Measurements from ENCODE around the gene RDH16. TPM values are rescaled to one million over a fixed set of nuclear protein-coding genes. Genes with fewer than 3 reads are reported as not detected.

Gene RDH16
- 0.03 TPM for polyA plus RNA-seq (2013, experiment 1 of 2)
- polyA plus RNA-seq (2013, experiment 2 of 2) = 0.04 TPM

DNA sequence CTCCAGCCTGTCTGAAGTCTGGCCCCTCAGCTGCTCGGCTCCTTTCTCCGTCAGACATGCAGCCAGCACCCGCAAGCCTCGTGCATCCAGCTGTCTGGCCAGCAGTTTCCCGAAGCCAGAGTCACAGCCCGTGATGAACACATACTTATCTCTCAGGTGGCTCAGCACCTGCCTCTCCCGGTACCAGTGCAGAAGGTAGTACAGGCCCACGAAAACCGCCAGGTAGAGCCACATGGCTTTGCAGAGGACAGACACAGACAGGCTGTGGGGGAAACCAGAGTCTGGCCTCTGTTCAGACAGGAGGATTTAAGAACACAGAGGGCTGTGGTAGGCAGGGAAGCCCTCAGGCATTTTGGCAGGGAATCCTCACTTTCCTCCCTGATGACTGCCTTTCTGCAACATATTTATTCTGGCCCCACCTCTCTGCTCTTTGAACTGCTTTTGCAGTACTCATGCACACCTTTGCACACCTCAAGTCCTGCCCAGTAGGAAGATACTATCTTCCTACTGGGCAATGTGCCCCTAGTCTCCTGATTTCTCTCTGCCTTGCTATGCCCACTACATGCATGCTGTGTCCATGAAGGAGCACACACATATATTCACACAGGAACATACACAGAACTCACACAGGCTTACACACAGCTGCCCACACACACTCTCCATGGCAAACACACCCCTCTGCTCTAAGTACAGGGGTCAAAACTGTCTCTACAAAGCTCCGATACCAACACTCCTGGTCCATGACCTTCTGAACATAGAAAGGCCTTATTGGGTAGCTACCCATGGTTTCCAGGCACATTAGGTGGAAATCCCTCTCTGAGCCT lies at the start of gene RDH16:
Gene RDH16 (minus strand): TSS at position 380 of the 824 bp plus-strand sequence. CDS start 146 bp downstream, at position 234.
- Histone ChIP-seq H3K79me1 (ENCODE audit: low read length) (no peaks in the 10 kb centered on the region), H3K4ac (ENCODE audit: low read depth, low read length) (no peak within 1 kb of the TSS), H3K36me3 (ENCODE audit: control insufficient read depth, insufficient read depth, low read length) (no peaks in the 10 kb centered on the region), H3K18ac (ENCODE audit: low read length) (no peak within 1 kb of the TSS), H4K5ac (ENCODE audit: low read length) (no peak within 1 kb of the TSS), H2BK15ac (replicated peaks; ENCODE audit: low read depth) (no peak within 1 kb of the TSS), H3K9ac (ENCODE audit: low read length) (no peak within 1 kb of the TSS), H2AK5ac (ENCODE audit: low read length) (no peak within 1 kb of the TSS), H3K4me3 (ENCODE audit: low read length) (no peak within 1 kb of the TSS), H3K4me1 (ENCODE audit: control insufficient read depth, low read depth, low read length) (no peaks in the 10 kb centered on the region), H3K27ac (ENCODE audit: low read depth, low read length) (no peak within 1 kb of the TSS), H3K27me3 (ENCODE audit: insufficient read depth, low read length, poor library complexity) (no peaks in the 10 kb centered on the region), H3K4me2 (ENCODE audit: low read length) (no peak within 1 kb of the TSS), H3K56ac (ENCODE audit: low read length) (no peak within 1 kb of the TSS), H3K23ac (ENCODE audit: low read length) (no peak within 1 kb of the TSS), H4K8ac (ENCODE audit: low read depth, low read length) (no peak within 1 kb of the TSS), H3K79me2 (ENCODE audit: control insufficient read depth, insufficient read depth, low read length) (no peaks in the 10 kb centered on the region), H2BK5ac (ENCODE audit: low read length) (no peak within 1 kb of the TSS), H2BK120ac (ENCODE audit: low read depth, low read length) (no peak within 1 kb of the TSS)
- WGBS (ENCODE audit: extremely low coverage, insufficient coverage, low lambda C conversion rate) = no CpG with 5 or more reads among the region's 10 CpGs
- no peak for DNase-seq

DNA sequence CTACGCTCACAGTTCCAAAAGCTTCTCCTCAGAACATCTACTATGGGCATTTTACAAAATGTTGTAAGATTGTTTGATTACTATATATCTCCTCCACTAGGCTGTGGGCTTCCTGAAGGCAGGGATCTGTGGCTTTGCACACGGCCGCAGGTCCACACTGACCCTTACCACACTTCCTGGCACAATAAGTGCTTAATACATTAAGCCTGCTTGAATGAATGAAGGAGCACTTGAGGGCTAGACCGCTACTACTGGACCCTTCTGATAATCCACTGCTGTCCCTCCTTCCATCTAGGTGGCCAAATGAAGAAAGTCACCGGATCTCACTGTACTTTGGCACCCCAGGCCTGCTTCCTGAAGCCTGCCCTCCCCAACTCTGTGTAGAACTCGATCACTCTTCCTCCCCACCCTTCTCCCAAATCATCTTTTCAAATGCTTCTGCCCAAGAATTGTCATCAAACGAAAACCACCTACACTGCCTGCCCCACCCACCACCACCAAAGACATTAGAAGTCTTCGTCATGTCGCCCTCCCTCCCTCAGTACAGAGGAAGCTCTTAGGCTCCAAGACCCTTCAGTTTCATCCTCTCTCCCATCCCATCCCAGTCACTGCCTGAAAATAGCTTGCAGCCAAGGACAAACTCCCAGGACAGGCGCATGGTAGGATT lies 49.5 kb upstream of the RDH16 start:
- no peaks in the 10 kb centered on the region for H3K4me1 ChIP-seq (ENCODE audit: control insufficient read depth, low read depth, low read length)
- no peak overlapping the region for H3K56ac ChIP-seq (ENCODE audit: low read length)
- H4K5ac ChIP-seq (ENCODE audit: low read length) = no peak overlapping the region
- H3K9ac ChIP-seq (ENCODE audit: low read length) = peak overlapping the region; percentile 34
- no peak overlapping the region for H3K23ac ChIP-seq (ENCODE audit: low read length)
- no peak overlapping the region for H3K4me2 ChIP-seq (ENCODE audit: low read length)
- DNase-seq = no peak
- no CpG with 5 or more reads among the region's 10 CpGs for WGBS (ENCODE audit: extremely low coverage, insufficient coverage, low lambda C conversion rate)
- no peak overlapping the region for H4K8ac ChIP-seq (ENCODE audit: low read depth, low read length)
- no peak overlapping the region for H3K4ac ChIP-seq (ENCODE audit: low read depth, low read length)
- no peak overlapping the region for H2BK120ac ChIP-seq (ENCODE audit: low read depth, low read length)
- peaks cover 21% of the 10 kb centered on the region for H3K79me2 ChIP-seq (ENCODE audit: control insufficient read depth, insufficient read depth, low read length)
- no peak overlapping the region for H3K18ac ChIP-seq (ENCODE audit: low read length)
- no peak overlapping the region for H3K27ac ChIP-seq (ENCODE audit: low read depth, low read length)
- H2BK15ac ChIP-seq (replicated peaks; ENCODE audit: low read depth) = no peak overlapping the region
- H3K79me1 ChIP-seq (ENCODE audit: low read length) = peaks cover 11% of the 10 kb centered on the region
- no peak overlapping the region for H3K4me3 ChIP-seq (ENCODE audit: low read length)
- no peak overlapping the region for H2AK5ac ChIP-seq (ENCODE audit: low read length)
- H3K27me3 ChIP-seq (ENCODE audit: insufficient read depth, low read length, poor library complexity) = no peaks in the 10 kb centered on the region
- H2BK5ac ChIP-seq (ENCODE audit: low read length) = no peak overlapping the region
- H3K36me3 ChIP-seq (ENCODE audit: control insufficient read depth, insufficient read depth, low read length) = peaks cover 9% of the 10 kb centered on the region

GRCh38 chr12:57005980-57006808 lies 48.8 kb upstream of the RDH16 start, which contains the start of gene ZBTB39:
Gene ZBTB39 (minus strand): TSS chr12:57006546. CDS start chr12:57004917, 1,629 bp downstream.
- H2BK15ac ChIP-seq (replicated peaks; ENCODE audit: low read depth) = no peak within 1 kb of the TSS
- H3K36me3 ChIP-seq (ENCODE audit: control insufficient read depth, insufficient read depth, low read length) = peaks cover 9% of the 10 kb centered on the region
- peak within 1 kb of the TSS; percentile 89 for H3K9ac ChIP-seq (ENCODE audit: low read length)
- peaks cover 23% of the 10 kb centered on the region for H3K79me2 ChIP-seq (ENCODE audit: control insufficient read depth, insufficient read depth, low read length)
- peak within 1 kb of the TSS; percentile 5 for H2BK120ac ChIP-seq (ENCODE audit: low read depth, low read length)
- H2BK5ac ChIP-seq (ENCODE audit: low read length) = no peak within 1 kb of the TSS
- H2AK5ac ChIP-seq (ENCODE audit: low read length) = no peak within 1 kb of the TSS
- peak within 1 kb of the TSS; percentile 80 for H3K4me3 ChIP-seq (ENCODE audit: low read length)
- peaks cover 12% of the 10 kb centered on the region for H3K79me1 ChIP-seq (ENCODE audit: low read length)
- peak within 1 kb of the TSS; percentile 52 for H3K18ac ChIP-seq (ENCODE audit: low read length)
- H4K5ac ChIP-seq (ENCODE audit: low read length) = no peak within 1 kb of the TSS
- peak within 1 kb of the TSS; percentile 84 for H3K4me2 ChIP-seq (ENCODE audit: low read length)
- WGBS (ENCODE audit: extremely low coverage, insufficient coverage, low lambda C conversion rate) = no CpG with 5 or more reads among the region's 94 CpGs
- peak; percentile 59 for DNase-seq
- H3K56ac ChIP-seq (ENCODE audit: low read length) = peak within 1 kb of the TSS; percentile 89
- peak within 1 kb of the TSS; percentile 29 for H3K4ac ChIP-seq (ENCODE audit: low read depth, low read length)
- H3K27me3 ChIP-seq (ENCODE audit: insufficient read depth, low read length, poor library complexity) = no peaks in the 10 kb centered on the region
- H3K27ac ChIP-seq (ENCODE audit: low read depth, low read length) = no peak within 1 kb of the TSS
- H3K4me1 ChIP-seq (ENCODE audit: control insufficient read depth, low read depth, low read length) = no peaks in the 10 kb centered on the region
- peak within 1 kb of the TSS; percentile 81 for H4K8ac ChIP-seq (ENCODE audit: low read depth, low read length)
- no peak within 1 kb of the TSS for H3K23ac ChIP-seq (ENCODE audit: low read length)

- Histone ChIP-seq H3K36me3 (ENCODE audit: control insufficient read depth, insufficient read depth, low read length) (peaks cover 9% of the 10 kb centered on the region), H3K27me3 (ENCODE audit: insufficient read depth, low read length, poor library complexity) (no peaks in the 10 kb centered on the region), H3K79me1 (ENCODE audit: low read length) (peaks cover 23% of the 10 kb centered on the region), H3K4me2 (ENCODE audit: low read length) (no peak overlapping the region), H4K5ac (ENCODE audit: low read length) (no peak overlapping the region), H2AK5ac (ENCODE audit: low read length) (no peak overlapping the region), H3K23ac (ENCODE audit: low read length) (no peak overlapping the region), H3K56ac (ENCODE audit: low read length) (no peak overlapping the region), H2BK15ac (replicated peaks; ENCODE audit: low read depth) (no peak overlapping the region), H4K8ac (ENCODE audit: low read depth, low read length) (no peak overlapping the region), H3K79me2 (ENCODE audit: control insufficient read depth, insufficient read depth, low read length) (peaks cover 30% of the 10 kb centered on the region), H2BK120ac (ENCODE audit: low read depth, low read length) (no peak overlapping the region), H3K4ac (ENCODE audit: low read depth, low read length) (no peak overlapping the region), H3K4me3 (ENCODE audit: low read length) (no peak overlapping the region), H3K27ac (ENCODE audit: low read depth, low read length) (no peak overlapping the region), H3K4me1 (ENCODE audit: control insufficient read depth, low read depth, low read length) (no peaks in the 10 kb centered on the region), H2BK5ac (ENCODE audit: low read length) (no peak overlapping the region), H3K9ac (ENCODE audit: low read length) (no peak overlapping the region), H3K18ac (ENCODE audit: low read length) (no peak overlapping the region)
- no CpG with 5 or more reads among the region's 6 CpGs for WGBS (ENCODE audit: extremely low coverage, insufficient coverage, low lambda C conversion rate)
- DNase-seq = no peak
These were observed 47.2 kb upstream of the RDH16 start for GRCh38 chr12:57004651-57005050.

GRCh38 chr12:57003395-57003794 lies 46.0 kb upstream of the RDH16 start:
- H3K27ac ChIP-seq (ENCODE audit: low read depth, low read length) = no peak overlapping the region
- H3K56ac ChIP-seq (ENCODE audit: low read length) = no peak overlapping the region
- H2AK5ac ChIP-seq (ENCODE audit: low read length) = no peak overlapping the region
- H3K27me3 ChIP-seq (ENCODE audit: insufficient read depth, low read length, poor library complexity) = no peaks in the 10 kb centered on the region
- peaks cover 32% of the 10 kb centered on the region for H3K79me2 ChIP-seq (ENCODE audit: control insufficient read depth, insufficient read depth, low read length)
- no peak overlapping the region for H3K4me2 ChIP-seq (ENCODE audit: low read length)
- no peak overlapping the region for H3K18ac ChIP-seq (ENCODE audit: low read length)
- H4K5ac ChIP-seq (ENCODE audit: low read length) = no peak overlapping the region
- H2BK5ac ChIP-seq (ENCODE audit: low read length) = no peak overlapping the region
- no CpG with 5 or more reads among the region's 13 CpGs for WGBS (ENCODE audit: extremely low coverage, insufficient coverage, low lambda C conversion rate)
- DNase-seq = no peak
- H3K4me3 ChIP-seq (ENCODE audit: low read length) = no peak overlapping the region
- no peak overlapping the region for H2BK120ac ChIP-seq (ENCODE audit: low read depth, low read length)
- H3K36me3 ChIP-seq (ENCODE audit: control insufficient read depth, insufficient read depth, low read length) = peaks cover 9% of the 10 kb centered on the region
- no peak overlapping the region for H4K8ac ChIP-seq (ENCODE audit: low read depth, low read length)
- no peaks in the 10 kb centered on the region for H3K4me1 ChIP-seq (ENCODE audit: control insufficient read depth, low read depth, low read length)
- no peak overlapping the region for H3K4ac ChIP-seq (ENCODE audit: low read depth, low read length)
- no peak overlapping the region for H2BK15ac ChIP-seq (replicated peaks; ENCODE audit: low read depth)
- peaks cover 25% of the 10 kb centered on the region for H3K79me1 ChIP-seq (ENCODE audit: low read length)
- H3K23ac ChIP-seq (ENCODE audit: low read length) = no peak overlapping the region
- no peak overlapping the region for H3K9ac ChIP-seq (ENCODE audit: low read length)

Measured in mesendoderm (in vitro differentiated cells).